ENCODE measurements around the gene CERS4. TPM values are rescaled to one million over a fixed set of nuclear protein-coding genes. Genes with fewer than 3 reads are reported as not detected.

The CERS4 gene
- total and polyA plus RNA-seq, 2 experiments from 2014 or later = 68.5 to 109 TPM

- no peak for DNase-seq (ENCODE audit: low spot score)
- Mint-ChIP-seq H3K4me3 (no peak overlapping the region), H3K4me1 (no peaks in the 10 kb centered on the region)
Observed at GRCh38 chr19:8180018-8180417, 29.2 kb upstream of the CERS4 start.

DNA sequence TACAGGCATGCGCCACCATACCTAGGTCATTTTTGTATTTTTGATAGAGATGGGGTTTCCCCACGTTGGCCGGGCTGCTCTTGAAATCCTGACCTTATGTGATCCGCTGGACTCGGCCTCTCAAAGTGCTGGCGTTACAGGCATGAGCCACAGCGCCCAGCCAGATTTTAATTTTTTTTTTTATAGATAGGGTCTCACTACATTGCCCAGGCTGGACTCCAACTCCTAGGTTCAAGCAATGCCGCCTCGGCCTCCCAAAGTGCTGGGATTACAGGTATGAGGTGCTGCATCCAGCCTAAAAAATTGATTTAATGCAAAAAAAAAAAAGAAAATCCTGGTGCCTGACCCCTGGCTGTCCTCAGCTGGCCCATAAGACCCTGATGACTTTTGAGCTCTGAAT, 24.9 kb upstream of the CERS4 start:
- Histone ChIP-seq H3K79me2 (replicated peaks; ENCODE audit: insufficient read depth) (no peaks in the 10 kb centered on the region), H3K27me3 (ENCODE audit: insufficient read depth) (no peaks in the 10 kb centered on the region), H3K36me3 (ENCODE audit: insufficient read depth) (no peaks in the 10 kb centered on the region), H3K4me2 (no peak overlapping the region), H3K4me3 (no peak overlapping the region), H3K27ac (ENCODE audit: low read depth) (no peak overlapping the region), H2AFZ (no peak overlapping the region), H4K20me1 (replicated peaks; ENCODE audit: insufficient read depth) (no peaks in the 10 kb centered on the region), H3K4me1 (ENCODE audit: insufficient read depth) (no peaks in the 10 kb centered on the region), H3F3A (replicated peaks; ENCODE audit: low read depth) (0 out of 2 replicates have a peak, but pooled peaks cover 2% of the 10 kb centered on the region), H3K9me2 (ENCODE audit: insufficient read depth) (no peaks in the 10 kb centered on the region)
- Mint-ChIP-seq H3K27me3 (ENCODE audit: insufficient read depth, low read depth, poor library complexity) (peaks cover 15% of the 10 kb centered on the region), H3K4me3 (no peak overlapping the region), H3K9me3 (no peaks in the 10 kb centered on the region), H3K27ac (no peak overlapping the region), H3K4me1 (no peaks in the 10 kb centered on the region), H3K36me3 (ENCODE audit: low read depth) (no peaks in the 10 kb centered on the region)
- no peak for DNase-seq (ENCODE audit: low spot score)
- no peak for ATAC-seq
- TF ChIP-seq, protein P1, sequence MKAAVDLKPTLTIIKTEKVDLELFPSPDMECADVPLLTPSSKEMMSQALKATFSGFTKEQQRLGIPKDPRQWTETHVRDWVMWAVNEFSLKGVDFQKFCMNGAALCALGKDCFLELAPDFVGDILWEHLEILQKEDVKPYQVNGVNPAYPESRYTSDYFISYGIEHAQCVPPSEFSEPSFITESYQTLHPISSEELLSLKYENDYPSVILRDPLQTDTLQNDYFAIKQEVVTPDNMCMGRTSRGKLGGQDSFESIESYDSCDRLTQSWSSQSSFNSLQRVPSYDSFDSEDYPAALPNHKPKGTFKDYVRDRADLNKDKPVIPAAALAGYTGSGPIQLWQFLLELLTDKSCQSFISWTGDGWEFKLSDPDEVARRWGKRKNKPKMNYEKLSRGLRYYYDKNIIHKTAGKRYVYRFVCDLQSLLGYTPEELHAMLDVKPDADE (IDR thresholded peaks at IDR 0.05) = no peak
- TF ChIP-seq NANOG (IDR thresholded peaks at IDR 0.05; ENCODE audit: borderline replicate concordance) (no peak), REST (IDR thresholded peaks at IDR 0.05; ENCODE audit: unreplicated experiment) (no peak), POLR2AphosphoS5 (IDR thresholded peaks at IDR 0.05; ENCODE audit: low read depth) (no peak), CREB1 (CRISPR knock-in tag; IDR thresholded peaks at IDR 0.05; ENCODE audit: low read depth) (no peak), ZNF331 (CRISPR knock-in tag; IDR thresholded peaks at IDR 0.05; ENCODE audit: low read depth) (no peak), EZH2phosphoT487 (IDR thresholded peaks at IDR 0.05; ENCODE audit: unreplicated experiment) (no peak), EZH2 (IDR thresholded peaks at IDR 0.05; ENCODE audit: low read depth, unreplicated experiment) (no peak)
- TF ChIP-seq, protein P2, sequence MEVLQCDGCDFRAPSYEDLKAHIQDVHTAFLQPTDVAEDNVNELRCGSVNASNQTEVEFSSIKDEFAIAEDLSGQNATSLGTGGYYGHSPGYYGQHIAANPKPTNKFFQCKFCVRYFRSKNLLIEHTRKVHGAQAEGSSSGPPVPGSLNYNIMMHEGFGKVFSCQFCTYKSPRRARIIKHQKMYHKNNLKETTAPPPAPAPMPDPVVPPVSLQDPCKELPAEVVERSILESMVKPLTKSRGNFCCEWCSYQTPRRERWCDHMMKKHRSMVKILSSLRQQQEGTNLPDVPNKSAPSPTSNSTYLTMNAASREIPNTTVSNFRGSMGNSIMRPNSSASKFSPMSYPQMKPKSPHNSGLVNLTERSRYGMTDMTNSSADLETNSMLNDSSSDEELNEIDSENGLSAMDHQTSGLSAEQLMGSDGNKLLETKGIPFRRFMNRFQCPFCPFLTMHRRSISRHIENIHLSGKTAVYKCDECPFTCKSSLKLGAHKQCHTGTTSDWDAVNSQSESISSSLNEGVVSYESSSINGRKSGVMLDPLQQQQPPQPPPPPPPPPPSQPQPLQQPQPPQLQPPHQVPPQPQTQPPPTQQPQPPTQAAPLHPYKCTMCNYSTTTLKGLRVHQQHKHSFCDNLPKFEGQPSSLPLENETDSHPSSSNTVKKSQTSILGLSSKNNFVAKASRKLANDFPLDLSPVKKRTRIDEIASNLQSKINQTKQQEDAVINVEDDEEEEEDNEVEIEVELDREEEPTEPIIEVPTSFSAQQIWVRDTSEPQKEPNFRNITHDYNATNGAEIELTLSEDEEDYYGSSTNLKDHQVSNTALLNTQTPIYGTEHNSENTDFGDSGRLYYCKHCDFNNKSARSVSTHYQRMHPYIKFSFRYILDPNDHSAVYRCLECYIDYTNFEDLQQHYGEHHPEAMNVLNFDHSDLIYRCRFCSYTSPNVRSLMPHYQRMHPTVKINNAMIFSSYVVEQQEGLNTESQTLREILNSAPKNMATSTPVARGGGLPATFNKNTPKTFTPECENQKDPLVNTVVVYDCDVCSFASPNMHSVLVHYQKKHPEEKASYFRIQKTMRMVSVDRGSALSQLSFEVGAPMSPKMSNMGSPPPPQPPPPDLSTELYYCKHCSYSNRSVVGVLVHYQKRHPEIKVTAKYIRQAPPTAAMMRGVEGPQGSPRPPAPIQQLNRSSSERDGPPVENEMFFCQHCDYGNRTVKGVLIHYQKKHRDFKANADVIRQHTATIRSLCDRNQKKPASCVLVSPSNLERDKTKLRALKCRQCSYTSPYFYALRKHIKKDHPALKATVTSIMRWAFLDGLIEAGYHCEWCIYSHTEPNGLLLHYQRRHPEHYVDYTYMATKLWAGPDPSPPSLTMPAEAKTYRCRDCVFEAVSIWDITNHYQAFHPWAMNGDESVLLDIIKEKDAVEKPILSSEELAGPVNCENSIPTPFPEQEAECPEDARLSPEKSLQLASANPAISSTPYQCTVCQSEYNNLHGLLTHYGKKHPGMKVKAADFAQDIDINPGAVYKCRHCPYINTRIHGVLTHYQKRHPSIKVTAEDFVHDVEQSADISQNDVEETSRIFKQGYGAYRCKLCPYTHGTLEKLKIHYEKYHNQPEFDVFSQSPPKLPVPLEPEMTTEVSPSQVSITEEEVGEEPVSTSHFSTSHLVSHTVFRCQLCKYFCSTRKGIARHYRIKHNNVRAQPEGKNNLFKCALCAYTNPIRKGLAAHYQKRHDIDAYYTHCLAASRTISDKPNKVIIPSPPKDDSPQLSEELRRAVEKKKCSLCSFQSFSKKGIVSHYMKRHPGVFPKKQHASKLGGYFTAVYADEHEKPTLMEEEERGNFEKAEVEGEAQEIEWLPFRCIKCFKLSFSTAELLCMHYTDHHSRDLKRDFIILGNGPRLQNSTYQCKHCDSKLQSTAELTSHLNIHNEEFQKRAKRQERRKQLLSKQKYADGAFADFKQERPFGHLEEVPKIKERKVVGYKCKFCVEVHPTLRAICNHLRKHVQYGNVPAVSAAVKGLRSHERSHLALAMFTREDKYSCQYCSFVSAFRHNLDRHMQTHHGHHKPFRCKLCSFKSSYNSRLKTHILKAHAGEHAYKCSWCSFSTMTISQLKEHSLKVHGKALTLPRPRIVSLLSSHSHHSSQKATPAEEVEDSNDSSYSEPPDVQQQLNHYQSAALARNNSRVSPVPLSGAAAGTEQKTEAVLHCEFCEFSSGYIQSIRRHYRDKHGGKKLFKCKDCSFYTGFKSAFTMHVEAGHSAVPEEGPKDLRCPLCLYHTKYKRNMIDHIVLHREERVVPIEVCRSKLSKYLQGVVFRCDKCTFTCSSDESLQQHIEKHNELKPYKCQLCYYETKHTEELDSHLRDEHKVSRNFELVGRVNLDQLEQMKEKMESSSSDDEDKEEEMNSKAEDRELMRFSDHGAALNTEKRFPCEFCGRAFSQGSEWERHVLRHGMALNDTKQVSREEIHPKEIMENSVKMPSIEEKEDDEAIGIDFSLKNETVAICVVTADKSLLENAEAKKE (CRISPR knock-in tag; IDR thresholded peaks at IDR 0.05) = no peak

More at GRCh38 chr19:8180018-8180417, 29.2 kb upstream of the CERS4 start:
- Histone ChIP-seq H2AFZ (no peak overlapping the region), H3K27me3 (ENCODE audit: insufficient read depth) (no peaks in the 10 kb centered on the region), H3K4me2 (no peak overlapping the region), H3F3A (replicated peaks; ENCODE audit: low read depth) (0 out of 2 replicates have a peak, but pooled peaks cover 2% of the 10 kb centered on the region), H3K27ac (ENCODE audit: low read depth) (no peak overlapping the region), H3K9me2 (ENCODE audit: insufficient read depth) (no peaks in the 10 kb centered on the region), H3K79me2 (replicated peaks; ENCODE audit: insufficient read depth) (no peaks in the 10 kb centered on the region), H3K36me3 (ENCODE audit: insufficient read depth) (no peaks in the 10 kb centered on the region), H3K4me1 (ENCODE audit: insufficient read depth) (no peaks in the 10 kb centered on the region), H4K20me1 (replicated peaks; ENCODE audit: insufficient read depth) (no peaks in the 10 kb centered on the region), H3K4me3 (no peak overlapping the region)
- no peaks in the 10 kb centered on the region for H3K36me3 Mint-ChIP-seq (ENCODE audit: low read depth)
- H3K27ac Mint-ChIP-seq = no peak overlapping the region
- ATAC-seq = no peak
- H3K9me3 Mint-ChIP-seq = no peaks in the 10 kb centered on the region
- TF ChIP-seq ZNF114 (CRISPR knock-in tag; IDR thresholded peaks at IDR 0.05) = no peak
- TF ChIP-seq JUNB (IDR thresholded peaks at IDR 0.05; ENCODE audit: unreplicated experiment) = no peak
- TF ChIP-seq EZH2 (IDR thresholded peaks at IDR 0.05; ENCODE audit: low read depth, unreplicated experiment) = no peak
- H3K27me3 Mint-ChIP-seq (ENCODE audit: insufficient read depth, low read depth, poor library complexity) = peaks cover 5% of the 10 kb centered on the region
